H9 (cell line): ENCODE data around the gene GABRB1. TPM values are rescaled to one million over a fixed set of nuclear protein-coding genes. Genes with fewer than 3 reads are reported as not detected.

Experiments
- DNase-seq: peaks from one replicate; pipeline ENCODE4 v3.0.0-alpha.2; 2017
- H2AFZ ChIP-seq: one replicate; pipeline ENCODE4 v1.6.1; 2013; ENCODE audit warnings: mild to moderate bottlenecking, low read length, control low read depth, moderate library complexity
- H2AK5ac ChIP-seq: 2 replicates; pipeline ENCODE4 v1.6.1; 2013; ENCODE audit warnings: low read length, control low read depth, mixed read lengths; ENCODE audit not compliant: insufficient read length
- H2BK120ac ChIP-seq: one replicate; pipeline ENCODE4 v1.6.1; 2013; ENCODE audit warnings: low read depth, mild to moderate bottlenecking, low read length, control low read depth, inconsistent platforms; ENCODE audit not compliant: poor library complexity, severe bottlenecking
- H2BK12ac ChIP-seq: 2 replicates; pipeline ENCODE4 v1.6.1; 2013; ENCODE audit warnings: low read length, control low read depth, mixed read lengths, low read depth; ENCODE audit not compliant: insufficient read length
- H2BK15ac ChIP-seq: 2 replicates; pipeline ENCODE4 v1.6.1; 2013; ENCODE audit warnings: low read depth, low read length, control low read depth
- H2BK20ac ChIP-seq: one replicate; pipeline ENCODE4 v1.6.1; 2013; ENCODE audit warnings: low read depth, mild to moderate bottlenecking, low read length, control low read depth, inconsistent platforms; ENCODE audit not compliant: poor library complexity, severe bottlenecking
- H2BK5ac ChIP-seq: 2 replicates; pipeline ENCODE4 v1.6.1; 2013; ENCODE audit warnings: low read length, control low read depth, mixed read lengths; ENCODE audit not compliant: insufficient read length
- H3K14ac ChIP-seq: 2 replicates; pipeline ENCODE4 v1.6.1; 2013; ENCODE audit warnings: low read length, control low read depth; ENCODE audit not compliant: insufficient read depth
- H3K18ac ChIP-seq: 2 replicates; pipeline ENCODE4 v1.6.1; 2013; ENCODE audit warnings: low read depth, mild to moderate bottlenecking, mixed read lengths, low read length, control low read depth; ENCODE audit not compliant: insufficient read length
- H3K23ac ChIP-seq: 2 replicates; pipeline ENCODE4 v1.6.1; 2013; ENCODE audit warnings: low read length, control low read depth, mixed read lengths, low read depth; ENCODE audit not compliant: insufficient read length
- H3K23me2 ChIP-seq: 2 replicates; pipeline ENCODE4 v1.6.1; 2013; ENCODE audit warnings: low read depth, mild to moderate bottlenecking, mixed read lengths, low read length, control low read depth; ENCODE audit not compliant: insufficient read length, poor library complexity, severe bottlenecking
- H3K27ac ChIP-seq: 2 replicates; pipeline ENCODE4 v1.5.1; 2013; ENCODE audit warnings: low read length, control low read depth, mixed read lengths, low read depth; ENCODE audit not compliant: insufficient read length
- H3K27me3 ChIP-seq: 2 replicates; pipeline ENCODE4 v1.6.1; 2013; ENCODE audit warnings: low read length, control low read depth, inconsistent platforms; ENCODE audit not compliant: insufficient read depth
- H3K4ac ChIP-seq: 2 replicates; pipeline ENCODE4 v1.6.1; 2013; ENCODE audit warnings: low read depth, mild to moderate bottlenecking, control low read depth, inconsistent platforms, low read length, moderate library complexity
- H3K4me1 ChIP-seq: 2 replicates; pipeline ENCODE4 v1.6.1; 2013; ENCODE audit warnings: low read length, control low read depth, inconsistent platforms; ENCODE audit not compliant: insufficient read depth
- H3K4me2 ChIP-seq: 2 replicates; pipeline ENCODE4 v1.6.1; 2013; ENCODE audit warnings: low read length, control low read depth, mixed read lengths; ENCODE audit not compliant: insufficient read length, insufficient read depth
- H3K56ac ChIP-seq: 2 replicates; pipeline ENCODE4 v1.6.1; 2013; ENCODE audit warnings: low read depth, mild to moderate bottlenecking, mixed read lengths, low read length, control low read depth; ENCODE audit not compliant: insufficient read length
- H3K79me1 ChIP-seq: 2 replicates; pipeline ENCODE4 v1.6.1; 2013; ENCODE audit warnings: low read depth, mild to moderate bottlenecking, moderate library complexity, low read length, control low read depth, inconsistent platforms; ENCODE audit not compliant: insufficient read depth, poor library complexity, severe bottlenecking
- H3K79me2 ChIP-seq: 2 replicates; pipeline ENCODE4 v1.6.1; 2013; ENCODE audit warnings: low read length, control low read depth, inconsistent platforms; ENCODE audit not compliant: insufficient read depth
- H3K9ac ChIP-seq: 2 replicates; pipeline ENCODE4 v1.6.1; 2013; ENCODE audit warnings: low read length, control low read depth, mixed read lengths; ENCODE audit not compliant: insufficient read length; ENCODE audit errors: extremely low read depth
- H3K9me3 ChIP-seq: one replicate; pipeline ENCODE4 v1.6.1; 2013; ENCODE audit warnings: low read depth, low read length, inconsistent platforms; ENCODE audit not compliant: control insufficient read depth
- H3T11ph ChIP-seq: one replicate; pipeline ENCODE4 v1.6.1; 2013; ENCODE audit warnings: mild to moderate bottlenecking, low read length, control low read depth, inconsistent platforms
- H4K20me1 ChIP-seq: one replicate; pipeline ENCODE4 v1.6.1; 2013; ENCODE audit not compliant: control insufficient read depth, insufficient read length, insufficient read depth
- H4K5ac ChIP-seq: 2 replicates; pipeline ENCODE4 v1.6.1; 2013; ENCODE audit warnings: low read depth, mild to moderate bottlenecking, mixed read lengths, low read length, control low read depth; ENCODE audit not compliant: insufficient read length
- H4K8ac ChIP-seq: replicated peaks from 2 replicates; pipeline ENCODE4 v1.6.1; 2013; ENCODE audit warnings: low read length, control low read depth, mixed read lengths, low read depth; ENCODE audit not compliant: insufficient read length
- H4K91ac ChIP-seq: 2 replicates; pipeline ENCODE4 v1.6.1; 2013; ENCODE audit warnings: low read depth, mild to moderate bottlenecking, moderate library complexity, mixed read lengths, low read length, control low read depth; ENCODE audit not compliant: insufficient read length
- H3K27ac Mint-ChIP-seq, 3 experiments: 2 replicates in 2 of 3; 3 replicates in 1 of 3; pipeline ENCODE4 v1.8.0; 2020 to 2021; ENCODE audit warnings: mixed read lengths in 3 of 3, mild to moderate bottlenecking in 1 of 3, moderate library complexity in 1 of 3
- H3K27me3 Mint-ChIP-seq: 2 replicates; pipeline ENCODE4 v1.8.0; 2021; ENCODE audit warnings: low read depth, mild to moderate bottlenecking, moderate library complexity, mixed read lengths
- H3K36me3 Mint-ChIP-seq, 3 experiments: 2 replicates in 2 of 3; 3 replicates in 1 of 3; pipeline ENCODE4 v1.8.0; 2020 to 2021; ENCODE audit warnings: low read depth in 3 of 3, mixed read lengths in 3 of 3; ENCODE audit not compliant: insufficient read depth in 1 of 3
- H3K4me1 Mint-ChIP-seq, 2 experiments: 2 replicates each; pipeline ENCODE4 v1.8.0; 2020; ENCODE audit warnings: mixed read lengths in 2 of 2
- H3K4me3 Mint-ChIP-seq, 2 experiments: 2 replicates in 1 of 2; 3 replicates in 1 of 2; pipeline ENCODE4 v1.8.0; 2020 to 2021; ENCODE audit warnings: mild to moderate bottlenecking in 2 of 2, mixed read lengths in 2 of 2, moderate library complexity in 1 of 2
- H3K9me3 Mint-ChIP-seq, 2 experiments: 2 replicates in 1 of 2; 3 replicates in 1 of 2; pipeline ENCODE4 v1.8.0; 2020; ENCODE audit warnings: mild to moderate bottlenecking in 2 of 2, mixed read lengths in 2 of 2, moderate library complexity in 1 of 2
- WGBS: extraction: QIAGEN DNeasy Blood & Tissue Kit; methylation state at CpG from one replicate; pipeline ENCODE4 v1.1.7; 2013; ENCODE audit warnings: missing lambda C conversion rate, low lambda C conversion rate, mixed read lengths; ENCODE audit not compliant: insufficient read length; ENCODE audit errors: extremely low coverage; 5-methylcytosine and 5-hydroxymethylcytosine counted together
- total RNA-seq: library from RNA; stranded (reverse); gene quantifications from 2 replicates; pipeline ENCODE4 v1.2.1, GENCODE V29; 2021
- TF ChIP-seq, protein P1 (sequence below): fragments of 200-600 bp; sonication (generic); conservative IDR thresholded peaks from 3 replicates; pipeline ENCODE4 v1.8.0; 2021; ENCODE audit warnings: antibody characterized with exemption, mild to moderate bottlenecking

The GABRB1 gene
- total RNA-seq, 1 experiment from 2014 or later: 0.39 TPM

DNA sequence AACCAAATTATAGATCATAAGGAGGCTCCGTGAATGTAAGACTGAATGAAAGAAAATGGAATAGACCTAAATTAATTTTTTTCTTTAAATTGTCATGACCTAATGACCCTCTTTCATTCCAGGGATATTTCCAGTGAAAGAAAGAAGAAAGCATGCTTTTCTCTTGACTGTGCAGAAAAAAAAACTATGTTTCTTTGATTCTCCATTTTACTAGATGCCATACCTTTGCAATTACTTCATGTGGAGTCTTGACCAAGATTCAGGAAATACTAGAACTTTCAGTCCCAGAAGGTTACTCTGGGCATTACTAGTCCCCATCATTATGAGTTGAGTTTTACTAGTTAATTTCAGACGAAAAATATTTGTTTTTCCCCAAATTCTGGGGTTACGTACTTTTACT lies 438.6 kb downstream of the GABRB1 start:
- H3K9me3 Mint-ChIP-seq: no peaks in the 10 kb centered on the region
- H4K8ac ChIP-seq: no peak overlapping the region
- H3K9me3 ChIP-seq: no peaks in the 10 kb centered on the region
- no peaks in the 10 kb centered on the region; the same call in 1 of the 2 replicates for H3K4me1 ChIP-seq
- H4K20me1 ChIP-seq: no peaks in the 10 kb centered on the region
- WGBS: no CpG with 5 or more reads among the region's 3 CpGs
- H2AK5ac ChIP-seq: no peak overlapping the region
- H3K18ac ChIP-seq: no peak overlapping the region
- H3K27me3 ChIP-seq: no peaks in the 10 kb centered on the region
- TF ChIP-seq, protein P1, sequence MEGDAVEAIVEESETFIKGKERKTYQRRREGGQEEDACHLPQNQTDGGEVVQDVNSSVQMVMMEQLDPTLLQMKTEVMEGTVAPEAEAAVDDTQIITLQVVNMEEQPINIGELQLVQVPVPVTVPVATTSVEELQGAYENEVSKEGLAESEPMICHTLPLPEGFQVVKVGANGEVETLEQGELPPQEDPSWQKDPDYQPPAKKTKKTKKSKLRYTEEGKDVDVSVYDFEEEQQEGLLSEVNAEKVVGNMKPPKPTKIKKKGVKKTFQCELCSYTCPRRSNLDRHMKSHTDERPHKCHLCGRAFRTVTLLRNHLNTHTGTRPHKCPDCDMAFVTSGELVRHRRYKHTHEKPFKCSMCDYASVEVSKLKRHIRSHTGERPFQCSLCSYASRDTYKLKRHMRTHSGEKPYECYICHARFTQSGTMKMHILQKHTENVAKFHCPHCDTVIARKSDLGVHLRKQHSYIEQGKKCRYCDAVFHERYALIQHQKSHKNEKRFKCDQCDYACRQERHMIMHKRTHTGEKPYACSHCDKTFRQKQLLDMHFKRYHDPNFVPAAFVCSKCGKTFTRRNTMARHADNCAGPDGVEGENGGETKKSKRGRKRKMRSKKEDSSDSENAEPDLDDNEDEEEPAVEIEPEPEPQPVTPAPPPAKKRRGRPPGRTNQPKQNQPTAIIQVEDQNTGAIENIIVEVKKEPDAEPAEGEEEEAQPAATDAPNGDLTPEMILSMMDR: no peak
- H3K14ac ChIP-seq: no peak overlapping the region
- no peak overlapping the region for H3K4me3 Mint-ChIP-seq
- no peak overlapping the region for H3K23ac ChIP-seq
- no peaks in the 10 kb centered on the region for H3K27me3 Mint-ChIP-seq
- H3K23me2 ChIP-seq: no peaks in the 10 kb centered on the region
- no peak overlapping the region for H3K56ac ChIP-seq
- no peak overlapping the region for H2BK12ac ChIP-seq
- no peak overlapping the region for H3K9ac ChIP-seq
- no peak overlapping the region for H2BK20ac ChIP-seq
- H3K4me1 Mint-ChIP-seq: peaks cover 8 to 10% of the 10 kb centered on the region in 2 experiments
- no peaks in the 10 kb centered on the region for H3K36me3 Mint-ChIP-seq
- no peaks in the 10 kb centered on the region for H3K79me2 ChIP-seq
- no peak overlapping the region for H4K5ac ChIP-seq
- H2AFZ ChIP-seq: no peak overlapping the region
- H3K27ac Mint-ChIP-seq: no peak overlapping the region
- H3K4ac ChIP-seq: no peak overlapping the region
- H2BK120ac ChIP-seq: no peak overlapping the region
- H3K79me1 ChIP-seq: no peaks in the 10 kb centered on the region
- no peak overlapping the region for H3K4me2 ChIP-seq
- H3T11ph ChIP-seq: no peak overlapping the region
- H2BK5ac ChIP-seq: no peak overlapping the region
- no peak for DNase-seq
- no peak overlapping the region for H2BK15ac ChIP-seq
- H3K27ac ChIP-seq: no peak overlapping the region
- no peak overlapping the region for H4K91ac ChIP-seq
